KMS-11 (cell line): ENCODE measurements around the gene FLNA.

Experiments
- H2AFZ ChIP-seq: fragments of 200-600 bp; sonication (generic); 2 replicates; pipeline ENCODE4 v1.6.1; 2016; ENCODE audit warnings: antibody characterized with exemption, mixed run types, low read depth
- H3K27ac ChIP-seq: fragments of 200-600 bp; sonication (generic); 2 replicates; pipeline ENCODE4 v1.6.1; 2016; ENCODE audit warnings: mild to moderate bottlenecking, mixed run types
- H3K27me3 ChIP-seq: fragments of 200-600 bp; sonication (generic); 2 replicates; pipeline ENCODE4 v1.6.1; 2017; ENCODE audit warnings: mild to moderate bottlenecking, low read depth, mixed run types, moderate library complexity; ENCODE audit not compliant: insufficient read depth
- H3K36me3 ChIP-seq: fragments of 200-600 bp; sonication (generic); 2 replicates; pipeline ENCODE4 v1.6.1; 2017; ENCODE audit warnings: mild to moderate bottlenecking, mixed run types; ENCODE audit not compliant: insufficient read depth
- H3K4me1 ChIP-seq: fragments of 200-600 bp; sonication (generic); 2 replicates; pipeline ENCODE4 v1.6.1; 2016; ENCODE audit warnings: mild to moderate bottlenecking, low read depth, mixed run types; ENCODE audit not compliant: poor library complexity, severe bottlenecking
- H3K4me2 ChIP-seq: fragments of 200-600 bp; sonication (generic); 2 replicates; pipeline ENCODE4 v1.7.0; 2016; ENCODE audit warnings: mild to moderate bottlenecking, mixed run types
- H3K4me3 ChIP-seq: fragments of 200-600 bp; sonication (generic); IDR thresholded peaks from 2 replicates; pipeline ENCODE4 v1.6.1; 2017; ENCODE audit warnings: low read depth, low read length, mixed read lengths; ENCODE audit not compliant: insufficient read depth
- H3K79me2 ChIP-seq: fragments of 200-600 bp; sonication (generic); 2 replicates; pipeline ENCODE4 v1.6.1; 2016; ENCODE audit warnings: low read depth, mixed run types; ENCODE audit not compliant: insufficient read depth
- H3K9ac ChIP-seq: fragments of 200-600 bp; sonication (generic); 2 replicates; pipeline ENCODE4 v1.6.1; 2016; ENCODE audit warnings: mild to moderate bottlenecking, mixed run types
- H4K20me1 ChIP-seq: fragments of 200-600 bp; sonication (generic); 2 replicates; pipeline ENCODE4 v1.6.1; 2016; ENCODE audit warnings: mild to moderate bottlenecking, mixed run types; ENCODE audit not compliant: insufficient read depth
- CTCF ChIP-seq: fragments of 200-600 bp; sonication (generic); conservative IDR thresholded peaks from 2 replicates; pipeline ENCODE4 v1.6.1; 2017; ENCODE audit warnings: low read depth, mild to moderate bottlenecking, antibody characterized with exemption, low read length, moderate library complexity, mixed read lengths

The FLNA gene

GRCh38 chrX:154383359-154384283, 9.2 kb upstream of the FLNA start:
- no peak overlapping the region for H3K9ac ChIP-seq
- no peak overlapping the region for H3K27ac ChIP-seq
- H3K4me3 ChIP-seq: no peak overlapping the region
- H3K79me2 ChIP-seq: peaks cover 7% of the 10 kb centered on the region; the same call in 1 of the 2 replicates
- H3K4me2 ChIP-seq: no peak overlapping the region
- no peaks in the 10 kb centered on the region for H3K27me3 ChIP-seq
- no peaks in the 10 kb centered on the region for H3K36me3 ChIP-seq
- H4K20me1 ChIP-seq: no peaks in the 10 kb centered on the region
- H2AFZ ChIP-seq: no peak overlapping the region
- no peak for TF ChIP-seq CTCF
- peaks cover 5% of the 10 kb centered on the region for H3K4me1 ChIP-seq

DNA sequence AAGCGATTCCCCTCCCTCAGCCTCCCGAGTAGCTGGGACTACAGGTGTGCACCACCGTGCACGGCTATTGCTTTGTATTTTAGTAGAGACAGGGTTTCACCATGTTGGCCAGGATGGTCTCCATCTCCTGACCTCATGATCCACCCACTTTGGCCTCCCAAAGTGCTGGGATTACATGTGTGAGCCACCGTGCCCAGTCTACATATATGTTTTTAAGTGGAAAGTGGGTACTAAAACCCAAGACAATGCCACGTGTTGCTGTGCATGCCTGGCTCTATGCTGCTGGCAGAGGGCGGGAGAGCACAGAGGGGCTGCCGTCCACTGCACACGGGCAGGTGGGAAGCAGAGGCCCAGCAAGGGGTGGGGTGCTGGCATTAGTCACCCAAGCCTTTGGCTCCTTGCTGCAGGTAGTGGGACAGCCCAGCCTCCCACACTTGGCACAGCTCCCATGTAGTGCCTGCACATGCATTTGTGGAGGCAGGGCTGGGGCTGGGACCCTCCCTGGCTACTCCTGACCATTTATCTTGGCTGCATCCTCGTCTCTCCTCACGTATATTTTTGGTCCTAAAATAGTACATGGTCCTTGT, 8.1 kb upstream of the FLNA start:
- Histone ChIP-seq H3K27me3 (no peaks in the 10 kb centered on the region), H3K79me2 (peaks cover 7% of the 10 kb centered on the region; the same call in 1 of the 2 replicates), H3K36me3 (no peaks in the 10 kb centered on the region), H3K4me3 (no peak overlapping the region), H3K4me1 (peaks cover 9% of the 10 kb centered on the region), H3K9ac (no peak overlapping the region), H3K4me2 (no peak overlapping the region), H3K27ac (no peak overlapping the region), H4K20me1 (no peaks in the 10 kb centered on the region), H2AFZ (no peak overlapping the region)
- TF ChIP-seq CTCF: no peak

DNA sequence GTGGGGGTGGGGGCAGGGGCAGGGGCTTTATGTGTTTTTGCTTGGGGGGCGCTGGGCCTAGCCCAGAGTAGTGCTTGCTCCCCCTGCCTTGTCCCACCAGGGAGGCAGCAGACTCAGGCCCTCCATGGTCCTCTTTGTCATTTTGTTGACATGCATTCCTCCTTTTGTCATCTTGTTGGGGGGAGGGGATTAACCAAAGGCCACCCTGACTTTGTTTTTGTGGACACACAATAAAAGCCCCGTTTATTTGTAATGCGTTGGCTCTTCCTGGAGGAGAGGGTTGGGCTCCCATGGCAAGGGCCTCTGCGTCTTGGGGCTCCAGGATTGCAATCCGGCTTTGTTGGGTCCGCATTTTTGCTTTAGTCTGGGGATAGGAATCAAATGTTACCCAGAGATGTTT, 6.8 kb upstream of the FLNA start:
- Histone ChIP-seq H3K9ac (no peak overlapping the region), H3K27me3 (no peaks in the 10 kb centered on the region), H3K27ac (no peak overlapping the region), H4K20me1 (no peaks in the 10 kb centered on the region), H3K4me2 (no peak overlapping the region), H3K36me3 (no peaks in the 10 kb centered on the region), H2AFZ (no peak overlapping the region), H3K4me3 (no peak overlapping the region), H3K79me2 (peaks cover 7% of the 10 kb centered on the region; the same call in 1 of the 2 replicates), H3K4me1 (peaks cover 13% of the 10 kb centered on the region)
- no peak for TF ChIP-seq CTCF

GRCh38 chrX:154380787-154381186, 6.4 kb upstream of the FLNA start:
- Histone ChIP-seq H3K4me3 (no peak overlapping the region), H3K9ac (no peak overlapping the region), H3K79me2 (peaks cover 7% of the 10 kb centered on the region; the same call in 1 of the 2 replicates), H3K27ac (no peak overlapping the region), H3K4me2 (peak overlapping the region; percentile 31; the same call in 1 of the 2 replicates), H2AFZ (no peak overlapping the region), H3K27me3 (no peaks in the 10 kb centered on the region), H4K20me1 (no peaks in the 10 kb centered on the region), H3K4me1 (peaks cover 13% of the 10 kb centered on the region), H3K36me3 (no peaks in the 10 kb centered on the region)
- no peak for TF ChIP-seq CTCF
